HG02870 (cell line): ENCODE data around the gene BLOC1S4.
"Not testable (repeated sequence)": the region's sequence is repeated elsewhere in the genome, so short reads cannot be mapped to it uniquely, and the experiment has no call there.

Experiments used
- ATAC-seq: cut with Tn5 transposase; IDR thresholded peaks from one replicate; pipeline ENCODE4 v1.9.1; 2021; ENCODE audit warnings: mild to moderate bottlenecking, moderate library complexity; ENCODE audit not compliant: unreplicated experiment

Gene BLOC1S4

DNA sequence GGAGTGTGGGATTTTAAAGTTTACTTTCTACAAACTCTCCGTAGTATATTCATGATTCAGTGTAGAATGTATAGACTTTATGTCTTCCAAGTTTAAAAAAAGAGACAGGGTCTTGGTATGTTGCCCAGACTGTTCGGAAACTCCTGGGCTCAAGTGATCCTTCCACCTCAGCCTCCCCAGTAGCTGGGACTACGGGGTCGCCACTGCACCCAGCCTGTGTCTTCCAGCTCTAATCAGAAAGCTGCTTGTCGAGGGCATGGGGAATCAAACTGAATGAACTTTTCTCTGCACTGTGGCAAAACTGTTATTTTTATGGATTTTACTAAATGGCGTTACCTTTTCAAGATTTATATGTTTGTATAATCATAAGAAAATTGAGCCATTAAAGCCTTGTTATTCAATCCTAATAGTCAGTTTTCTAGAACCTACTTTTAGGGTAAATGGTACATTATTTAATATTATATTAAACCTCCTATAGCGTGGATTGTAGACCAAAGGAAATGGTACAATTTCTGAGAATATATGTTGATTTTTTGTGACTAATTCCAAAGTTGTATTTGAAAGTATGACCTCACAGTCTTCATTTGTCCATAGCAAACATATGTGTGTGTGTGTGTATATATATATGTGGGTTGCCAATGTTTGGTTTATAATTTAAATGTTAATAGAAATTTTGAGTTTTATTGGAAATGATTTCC, 1.1 kb downstream of the BLOC1S4 start:
- no peak for ATAC-seq

DNA sequence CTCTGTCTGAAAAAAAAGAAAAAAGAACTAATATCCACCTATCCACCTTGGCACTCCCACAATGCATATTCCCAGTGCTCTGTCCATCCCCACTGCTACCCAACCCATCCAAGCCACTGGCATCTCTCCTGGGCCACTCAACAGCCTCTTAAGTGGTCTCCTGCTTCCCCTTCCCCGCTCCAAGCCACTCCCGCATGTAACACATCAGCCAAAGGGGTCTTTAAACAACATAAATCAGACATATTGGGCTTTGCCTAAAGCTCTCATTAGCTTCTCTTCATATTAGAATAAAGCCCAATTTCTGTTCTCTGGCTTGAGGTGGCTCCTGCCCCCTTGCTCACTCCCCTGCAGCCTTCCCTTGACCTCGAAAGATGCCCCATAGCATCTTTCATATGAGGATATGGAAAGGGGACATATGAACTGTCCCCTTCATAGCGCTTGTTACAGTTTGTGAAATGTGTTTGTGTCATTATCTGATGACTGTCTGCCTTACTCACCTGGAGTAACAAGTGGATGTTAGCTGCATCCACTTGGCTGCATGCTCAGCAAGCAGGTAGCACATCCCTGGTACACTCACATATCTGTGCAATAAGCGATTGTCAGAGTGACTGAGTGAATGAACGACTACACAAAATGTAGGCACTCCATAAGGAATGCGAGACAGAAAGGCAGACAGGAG, 3.1 kb downstream of the BLOC1S4 start:
- no peak for ATAC-seq

- ATAC-seq, result no peak
These were observed 3.7 kb downstream of the BLOC1S4 start for GRCh38 chr4:6719611-6720179.

GRCh38 chr4:6720202-6720699, 4.3 kb downstream of the BLOC1S4 start:
- ATAC-seq, result no peak

- ATAC-seq, result no peak
These were observed 5.1 kb downstream of the BLOC1S4 start for GRCh38 chr4:6721121-6721520.

DNA sequence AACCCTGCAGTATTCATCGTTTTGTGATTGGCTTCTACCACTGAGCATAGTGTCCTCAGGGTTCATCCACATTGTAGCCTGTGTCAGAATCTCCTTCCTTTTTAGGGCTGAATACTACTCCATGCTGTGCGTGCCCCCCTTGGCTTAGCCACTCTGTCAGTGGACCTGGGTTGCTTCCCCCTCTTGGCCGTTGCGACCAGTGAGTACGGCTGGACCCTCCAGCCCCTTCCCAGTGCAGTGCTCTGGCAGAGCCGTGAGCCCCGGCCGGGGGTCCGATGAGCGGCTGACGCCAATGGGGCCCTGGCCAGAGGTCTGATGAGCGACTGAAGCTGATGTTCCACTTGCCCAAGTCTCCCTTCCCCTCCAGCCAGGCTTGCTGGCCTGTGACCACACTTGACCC, 6.9 kb downstream of the BLOC1S4 start:
- ATAC-seq, result no peak

DNA sequence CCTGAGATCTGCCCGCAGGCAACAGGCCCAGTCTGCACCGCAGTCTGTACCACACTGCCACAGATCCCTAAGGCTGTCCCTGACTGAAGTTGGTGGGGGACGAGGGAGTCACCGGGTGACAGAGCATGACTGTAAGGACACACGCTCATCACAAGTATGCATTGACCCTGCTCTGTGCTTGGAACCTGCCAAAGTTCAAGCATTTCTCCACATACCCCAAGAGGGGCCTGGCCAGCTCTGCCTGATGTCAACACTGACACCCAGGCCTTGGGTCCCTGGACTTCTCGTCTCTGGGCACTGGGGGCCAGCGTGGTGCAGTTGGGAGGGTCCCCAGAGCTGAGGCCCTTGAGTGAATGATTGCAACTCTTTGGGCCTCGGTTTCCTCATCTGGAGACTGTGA, 7.9 kb downstream of the BLOC1S4 start:
- no peak for ATAC-seq

- no peak for ATAC-seq
These were observed 8.6 kb downstream of the BLOC1S4 start for GRCh38 chr4:6724421-6725111.

- not testable (repeated sequence) for ATAC-seq
These were observed 9.5 kb downstream of the BLOC1S4 start for GRCh38 chr4:6725427-6725961.

- ATAC-seq, result no peak
These were observed 11.3 kb downstream of the BLOC1S4 start for GRCh38 chr4:6727081-6727942.

DNA sequence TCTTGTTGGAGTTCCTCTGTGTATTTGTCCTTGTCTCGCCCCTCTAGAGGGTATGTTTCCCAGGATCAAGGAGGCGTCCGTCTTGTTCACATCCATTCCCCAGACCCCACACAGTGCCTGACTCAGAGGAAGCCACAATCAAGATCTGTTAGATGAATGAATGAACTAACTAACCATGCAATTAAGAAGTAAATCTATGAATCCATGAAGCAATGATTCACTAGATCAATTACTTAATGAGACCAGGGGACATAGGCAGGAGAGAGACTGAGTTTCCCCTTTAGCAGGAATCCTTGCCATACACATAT, 11.9 kb downstream of the BLOC1S4 start:
- ATAC-seq, result no peak

DNA sequence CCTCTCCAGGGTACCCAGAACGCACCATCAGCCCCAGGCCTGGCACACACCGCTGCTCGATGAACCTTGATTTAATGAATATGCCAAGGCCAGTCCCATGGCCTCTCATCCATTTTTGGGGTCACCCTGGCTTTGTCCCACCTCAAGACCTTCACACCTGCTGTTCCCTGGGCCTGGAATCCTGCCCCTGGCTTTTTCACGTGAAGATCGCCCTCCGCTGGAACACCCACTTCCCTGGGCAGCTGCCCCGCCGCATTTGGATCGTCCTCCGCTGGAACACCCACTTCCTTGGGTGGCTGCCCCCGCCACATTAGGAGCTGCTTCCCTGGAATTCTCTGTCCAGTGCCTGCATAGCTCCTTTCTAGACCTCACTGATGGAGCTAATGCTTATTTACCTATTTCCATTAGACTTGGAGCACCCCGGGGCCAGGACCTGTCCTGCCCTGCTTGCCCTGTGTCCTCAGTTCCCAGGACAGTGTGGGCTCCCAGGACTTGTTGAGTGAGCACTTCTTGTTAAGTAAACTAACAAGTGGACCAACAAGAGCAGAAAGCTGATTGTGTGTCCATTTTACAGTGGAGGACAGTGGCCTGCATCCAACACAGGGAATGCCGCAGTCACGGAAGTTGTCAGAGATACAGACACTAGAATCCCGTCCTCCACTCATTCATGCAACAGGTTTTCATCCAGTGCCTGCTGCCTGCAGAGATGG, 12.5 kb downstream of the BLOC1S4 start:
- ATAC-seq, result no peak

DNA sequence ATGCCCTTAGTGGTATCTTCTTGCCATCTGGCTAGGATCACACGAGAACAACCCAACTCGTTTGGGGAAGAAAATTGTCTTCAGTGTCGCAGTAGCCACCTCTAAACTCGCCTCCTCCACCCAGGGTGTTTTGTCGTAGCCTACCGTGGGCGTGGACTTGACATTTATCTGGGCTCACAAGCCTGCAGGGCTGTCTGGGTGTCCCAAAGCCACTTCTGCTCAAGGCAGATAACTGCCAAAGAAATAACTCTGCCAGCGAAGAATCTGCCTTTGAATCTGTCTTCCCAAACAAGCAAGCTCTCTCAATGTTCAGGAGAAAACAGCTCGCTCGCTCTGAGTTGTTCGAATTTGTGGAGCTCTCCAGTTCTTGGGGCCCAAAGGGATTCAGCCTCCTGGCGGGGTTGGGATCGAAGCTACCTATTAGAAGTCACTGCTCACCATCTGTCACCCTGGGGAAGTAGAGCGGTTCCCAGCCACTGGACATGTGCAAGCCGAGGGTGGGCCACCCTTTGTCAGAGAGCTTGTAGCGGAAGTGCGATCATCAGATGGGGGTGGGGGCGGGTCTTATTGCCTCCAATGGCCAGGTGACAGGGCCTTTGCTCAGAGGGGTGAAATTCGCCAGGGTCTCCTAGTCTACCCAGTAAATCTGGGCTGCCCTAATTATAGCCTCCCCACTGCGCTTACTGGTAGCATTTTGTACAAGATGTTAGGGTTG, 14.8 kb downstream of the BLOC1S4 start:
- ATAC-seq, result no peak

DNA sequence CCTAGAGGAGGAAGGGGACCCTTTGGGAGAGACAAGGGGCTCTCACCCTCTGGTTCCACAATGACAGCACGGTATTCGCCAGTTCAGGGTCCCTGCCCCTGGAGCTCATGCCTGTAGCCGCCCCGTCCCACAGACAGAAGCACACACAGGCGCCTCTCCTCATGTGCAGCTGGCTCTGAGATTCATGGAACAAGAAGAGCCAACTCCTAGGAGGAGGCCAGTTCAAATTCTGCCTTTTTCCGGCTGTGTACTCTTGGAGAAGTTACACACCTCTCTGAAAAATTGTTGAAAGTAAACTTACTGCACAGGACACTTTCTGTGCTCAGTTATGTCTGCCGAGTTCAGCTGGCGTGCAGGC, 15.3 kb downstream of the BLOC1S4 start:
- no peak for ATAC-seq

DNA sequence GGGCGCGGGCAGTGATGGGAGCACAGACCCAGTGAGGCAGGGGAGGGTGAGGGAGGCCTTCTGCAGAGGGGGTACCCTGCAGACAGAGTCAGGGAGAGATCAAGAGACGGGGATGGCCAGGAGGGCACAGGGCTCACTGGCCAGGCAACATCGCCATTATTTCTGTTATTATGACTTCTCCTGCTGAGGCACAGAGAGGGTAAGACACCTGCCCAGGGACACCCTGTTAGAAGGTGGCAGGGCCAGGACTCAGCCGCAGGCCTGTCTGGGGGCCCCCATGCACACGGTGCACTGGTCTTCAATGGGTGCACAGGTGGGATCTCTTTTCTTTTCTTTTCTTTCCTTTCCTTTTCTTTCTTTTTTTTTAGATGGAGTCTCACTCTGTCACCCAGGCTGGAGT, 15.8 kb downstream of the BLOC1S4 start:
- no peak for ATAC-seq

GRCh38 chr4:6732441-6733357, 16.7 kb downstream of the BLOC1S4 start:
- no peak for ATAC-seq

DNA sequence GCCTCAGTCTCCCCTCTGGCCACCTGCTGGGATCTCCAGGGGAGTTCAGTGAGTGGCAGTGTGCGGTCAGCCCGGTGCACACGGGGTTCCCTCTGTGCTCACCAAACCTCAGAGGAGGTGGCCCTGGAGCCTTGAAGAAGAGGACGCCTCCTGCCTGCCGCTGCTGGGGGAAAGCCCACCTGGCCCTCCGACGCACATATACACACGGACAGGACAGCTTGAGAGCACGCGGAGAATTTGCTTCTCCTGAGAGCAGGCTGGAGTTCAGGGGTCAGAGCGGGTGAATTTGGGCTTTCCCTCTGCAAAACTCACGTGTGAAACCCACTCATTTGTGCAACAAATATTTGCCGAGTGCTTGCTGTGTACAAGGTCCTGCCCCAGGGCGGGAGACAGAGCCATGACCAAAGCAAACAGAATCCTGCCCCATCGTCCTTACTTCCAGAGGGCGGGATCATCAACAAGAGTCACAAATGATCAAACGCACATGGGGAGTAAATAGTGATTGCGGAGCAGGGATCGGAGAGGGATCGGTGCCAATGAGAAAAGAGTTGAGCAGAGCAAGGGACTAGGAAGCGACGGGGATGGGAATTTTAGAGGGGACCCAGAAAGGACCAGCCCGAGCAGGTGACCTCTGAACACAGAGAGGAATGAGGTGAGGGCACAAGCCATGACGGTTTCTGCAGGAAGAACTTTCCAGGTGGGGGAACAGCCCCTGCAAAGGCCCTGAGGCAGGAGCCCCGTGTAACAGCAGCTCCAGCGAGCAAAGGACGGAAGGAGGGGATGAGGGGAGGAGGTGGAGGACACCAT, 17.6 kb downstream of the BLOC1S4 start:
- no peak for ATAC-seq
